ENCODE results near the gene SNAPIN. TPM values are rescaled to one million over a fixed set of nuclear protein-coding genes. Genes with fewer than 3 reads are reported as not detected.
A peak's percentile ranks its signal among the peaks of the same experiment; 100 is the strongest.

The SNAPIN gene
- total RNA-seq, 1 experiment from 2014 or later = 29.0 TPM

DNA sequence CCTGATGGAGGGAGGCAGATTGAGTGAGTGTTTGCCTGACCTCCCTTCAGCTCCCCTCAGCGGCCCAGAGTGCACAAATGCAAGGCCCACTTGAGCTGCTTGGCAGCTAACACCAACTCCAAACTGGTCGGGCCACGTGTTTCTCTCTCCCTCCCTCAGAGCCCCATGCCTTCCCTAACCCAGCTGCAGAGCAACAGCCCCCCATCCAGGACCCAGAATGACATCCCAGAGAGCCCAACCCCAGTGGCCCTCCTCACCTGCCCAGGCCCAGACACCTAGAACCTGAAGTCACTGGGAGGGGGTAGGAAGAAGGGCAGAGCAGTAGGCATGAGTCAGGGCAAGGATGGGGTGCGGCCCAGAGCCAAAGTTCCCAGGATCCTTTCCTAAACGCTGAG, 41.6 kb upstream of the SNAPIN start:
- Histone ChIP-seq H3K4me1 (peaks cover 4% of the 10 kb centered on the region; the same call in 1 of the 2 replicates), H3K4me3 (no peak overlapping the region), H3K27me3 (no peaks in the 10 kb centered on the region), H3K36me3 (peaks cover 14% of the 10 kb centered on the region), H3K9me3 (replicated peaks) (no peaks in the 10 kb centered on the region), H3K27ac (no peak overlapping the region)
- no peak for DNase-seq

DNA sequence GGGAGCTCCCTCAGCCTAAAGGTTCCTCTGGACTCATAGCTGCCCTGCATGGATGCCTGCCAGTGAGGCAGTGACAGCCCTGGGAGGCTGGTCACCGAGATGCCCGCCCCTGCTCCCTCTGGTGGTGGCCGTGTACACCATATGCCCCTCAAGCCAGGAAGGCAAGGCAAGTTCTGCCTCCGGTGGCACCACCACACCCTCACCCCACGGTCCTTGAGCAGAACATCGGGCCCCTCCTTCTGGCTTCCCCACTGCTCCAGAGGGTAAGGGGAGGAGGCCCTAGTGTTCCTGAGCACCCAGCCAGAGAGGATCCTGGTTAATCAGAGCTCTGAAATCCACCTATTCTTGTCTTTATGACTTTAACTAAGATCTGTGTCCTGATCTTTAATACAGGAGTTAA, 40.8 kb upstream of the SNAPIN start:
- H3K9me3 ChIP-seq (replicated peaks) = no peaks in the 10 kb centered on the region
- DNase-seq = peak; percentile 70 to 71
- no peak overlapping the region for H3K27ac ChIP-seq
- peaks cover 19% of the 10 kb centered on the region for H3K36me3 ChIP-seq
- H3K4me3 ChIP-seq = no peak overlapping the region
- no peaks in the 10 kb centered on the region for H3K27me3 ChIP-seq
- H3K4me1 ChIP-seq = 0 out of 2 replicates have a peak, but pooled peaks cover 4% of the 10 kb centered on the region

DNA sequence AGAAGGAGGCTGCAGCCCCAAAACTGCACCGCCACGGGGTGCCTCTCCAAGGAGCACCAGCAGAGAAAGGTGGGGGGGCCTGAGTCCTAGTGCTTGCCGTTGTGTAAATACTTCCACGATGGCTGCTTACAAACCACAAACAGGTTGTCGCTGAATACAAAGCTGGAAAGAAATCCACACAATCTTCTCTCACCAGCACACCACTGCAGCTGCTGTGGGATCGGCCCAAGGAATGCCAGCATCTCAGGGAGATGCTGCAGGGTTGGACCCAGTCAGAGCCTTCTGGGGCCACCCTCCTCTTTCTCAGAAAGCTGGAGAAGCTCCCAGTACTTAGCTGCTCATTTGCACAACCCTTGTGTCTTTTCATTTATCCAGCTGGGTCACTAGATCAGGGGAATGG, 39.3 kb upstream of the SNAPIN start:
- no peak for DNase-seq
- Histone ChIP-seq H3K4me1 (0 out of 2 replicates have a peak, but pooled peaks cover 4% of the 10 kb centered on the region), H3K36me3 (peaks cover 22% of the 10 kb centered on the region), H3K9me3 (replicated peaks) (no peaks in the 10 kb centered on the region), H3K27ac (no peak overlapping the region), H3K4me3 (no peak overlapping the region), H3K27me3 (no peaks in the 10 kb centered on the region)

DNA sequence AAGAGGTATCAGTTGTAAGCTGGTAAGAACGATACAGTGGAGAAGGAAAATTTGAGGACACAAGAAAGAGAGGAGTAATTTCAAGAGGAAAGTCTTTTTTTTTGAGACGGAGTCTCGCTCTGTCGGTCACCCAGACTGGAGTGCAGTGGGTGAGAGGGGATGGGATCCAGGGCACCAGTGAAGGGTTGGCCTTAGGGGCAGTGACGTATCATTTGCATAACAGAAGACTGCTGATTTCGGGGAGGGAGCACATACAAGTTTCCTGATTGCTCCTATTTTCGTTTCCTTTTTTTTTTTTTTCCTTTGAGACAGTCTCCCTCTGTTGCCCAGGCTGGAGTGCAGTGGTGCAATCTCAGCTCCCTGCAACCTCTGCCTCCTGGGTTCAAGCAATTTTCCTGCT, 35.4 kb upstream of the SNAPIN start:
- H3K4me1 ChIP-seq = peaks cover 10% of the 10 kb centered on the region
- H3K27ac ChIP-seq = no peak overlapping the region
- H3K36me3 ChIP-seq = peaks cover 28% of the 10 kb centered on the region
- no peak overlapping the region for H3K4me3 ChIP-seq
- DNase-seq = no peak
- no peaks in the 10 kb centered on the region for H3K9me3 ChIP-seq (replicated peaks)
- H3K27me3 ChIP-seq = no peaks in the 10 kb centered on the region

DNA sequence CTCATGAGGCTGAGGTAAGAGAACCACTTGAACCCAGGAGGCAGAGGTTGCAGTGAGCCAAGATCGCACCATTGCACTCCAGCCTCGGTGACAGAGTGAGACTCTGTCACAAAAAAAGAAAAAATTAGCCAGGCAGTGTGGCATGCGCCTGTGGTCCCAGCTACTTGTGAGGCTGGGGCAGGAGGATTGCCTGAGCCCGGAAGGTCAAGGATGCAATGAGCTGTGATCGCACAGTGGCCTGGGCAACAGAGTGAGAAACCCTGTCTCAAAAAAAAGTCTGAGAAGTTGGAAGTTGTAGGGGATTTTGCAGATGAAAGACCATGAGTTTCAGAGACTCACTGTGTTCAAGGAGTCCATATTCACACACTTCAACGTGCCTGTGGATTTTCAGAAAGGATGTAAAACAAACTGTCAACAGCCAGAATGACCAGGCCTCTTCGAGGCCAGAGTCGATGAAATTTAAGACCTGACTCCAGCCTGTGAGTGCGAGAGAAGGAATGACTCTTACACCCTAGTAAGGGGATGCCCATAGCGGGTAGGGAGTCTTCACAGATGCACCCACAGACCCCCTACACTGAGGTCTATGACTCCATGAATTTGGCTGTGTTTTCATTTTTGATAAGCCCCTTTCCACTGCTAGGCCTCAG, 33.4 kb upstream of the SNAPIN start:
- Histone ChIP-seq H3K27ac (no peak overlapping the region), H3K36me3 (peaks cover 19% of the 10 kb centered on the region; the same call in 1 of the 2 replicates), H3K27me3 (no peaks in the 10 kb centered on the region), H3K4me3 (no peak overlapping the region), H3K4me1 (peaks cover 10% of the 10 kb centered on the region), H3K9me3 (replicated peaks) (no peaks in the 10 kb centered on the region)
- DNase-seq = no peak

DNA sequence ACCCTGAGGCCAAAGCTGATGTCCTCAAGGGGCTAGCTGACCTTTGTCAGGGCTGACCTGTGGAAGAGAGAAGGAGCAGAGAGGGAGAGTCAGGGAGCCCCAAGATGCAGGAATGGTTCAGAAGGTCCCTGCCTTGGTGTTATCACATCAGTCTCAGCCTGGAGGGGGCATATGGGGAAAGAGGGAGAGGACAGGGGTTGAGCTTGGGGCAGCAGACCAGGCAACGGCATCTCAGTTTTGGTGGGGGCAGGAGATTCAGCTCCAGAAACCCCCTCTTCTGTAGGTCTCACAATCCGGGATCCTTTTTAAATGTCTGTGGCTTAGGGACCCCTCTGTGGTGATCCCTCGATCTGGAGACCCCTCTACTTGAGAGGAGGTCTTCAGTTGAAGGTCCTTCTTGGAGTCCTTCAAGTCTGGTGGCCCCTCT, 32.0 kb upstream of the SNAPIN start:
- Histone ChIP-seq H3K27ac (peak overlapping the region; percentile 60), H3K9me3 (replicated peaks) (no peaks in the 10 kb centered on the region), H3K36me3 (0 out of 2 replicates have a peak, but pooled peaks cover 14% of the 10 kb centered on the region), H3K4me3 (peak overlapping the region; percentile 64), H3K27me3 (no peaks in the 10 kb centered on the region), H3K4me1 (peaks cover 10% of the 10 kb centered on the region)
- no peak for DNase-seq

DNA sequence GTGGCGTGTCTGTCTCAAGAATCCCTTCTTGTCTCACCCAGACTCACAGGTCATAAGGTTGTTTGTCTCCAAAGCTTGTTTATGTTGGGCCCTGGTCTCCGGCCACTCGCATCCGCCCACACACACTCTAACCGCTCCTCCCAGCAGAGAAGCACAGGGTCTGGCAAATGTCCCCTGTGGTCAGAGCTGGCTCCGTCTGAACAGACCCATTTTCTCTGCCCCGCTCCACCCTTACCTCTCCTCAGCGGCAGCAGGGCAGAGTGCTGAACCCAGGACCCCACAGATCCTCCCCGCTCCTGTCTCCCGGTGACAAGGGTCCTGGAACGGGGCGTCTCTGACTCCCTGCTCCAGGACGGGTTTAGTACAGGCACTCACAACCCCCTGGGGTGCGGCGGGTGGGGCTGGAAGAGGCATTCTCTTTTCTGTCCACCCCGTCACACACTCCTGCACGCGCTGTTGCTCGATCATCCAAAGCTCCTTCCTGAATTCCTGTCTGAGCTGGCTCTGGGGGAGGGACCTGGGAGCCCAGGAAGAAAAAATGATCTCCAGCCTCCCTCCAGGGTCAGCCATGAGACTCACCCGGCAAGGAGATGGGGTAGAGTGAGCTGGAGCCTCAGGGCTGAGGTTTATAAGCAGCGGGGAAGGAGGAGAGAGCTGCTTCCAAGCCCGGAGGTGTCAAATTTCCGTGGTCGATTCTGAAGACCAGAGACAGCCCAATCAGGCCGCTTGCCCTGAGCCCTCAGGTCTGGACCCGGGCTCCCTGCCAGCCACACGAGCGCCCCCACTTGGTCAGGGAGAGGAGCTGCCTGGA, 31.4 kb upstream of the SNAPIN start, which contains the start of gene S100A13:
TSS of gene S100A13 (minus strand) at position 602 of the 811 bp plus-strand sequence. CDS start 1,033 bp downstream, outside the sequence.
- DNase-seq = peak; percentile 96 to 98
- Histone ChIP-seq H3K4me3 (peak within 1 kb of the TSS; percentile 64), H3K4me1 (peaks cover 10% of the 10 kb centered on the region), H3K27ac (peak within 1 kb of the TSS; percentile 60), H3K27me3 (no peaks in the 10 kb centered on the region), H3K9me3 (replicated peaks) (no peaks in the 10 kb centered on the region), H3K36me3 (0 out of 2 replicates have a peak, but pooled peaks cover 14% of the 10 kb centered on the region)

DNA sequence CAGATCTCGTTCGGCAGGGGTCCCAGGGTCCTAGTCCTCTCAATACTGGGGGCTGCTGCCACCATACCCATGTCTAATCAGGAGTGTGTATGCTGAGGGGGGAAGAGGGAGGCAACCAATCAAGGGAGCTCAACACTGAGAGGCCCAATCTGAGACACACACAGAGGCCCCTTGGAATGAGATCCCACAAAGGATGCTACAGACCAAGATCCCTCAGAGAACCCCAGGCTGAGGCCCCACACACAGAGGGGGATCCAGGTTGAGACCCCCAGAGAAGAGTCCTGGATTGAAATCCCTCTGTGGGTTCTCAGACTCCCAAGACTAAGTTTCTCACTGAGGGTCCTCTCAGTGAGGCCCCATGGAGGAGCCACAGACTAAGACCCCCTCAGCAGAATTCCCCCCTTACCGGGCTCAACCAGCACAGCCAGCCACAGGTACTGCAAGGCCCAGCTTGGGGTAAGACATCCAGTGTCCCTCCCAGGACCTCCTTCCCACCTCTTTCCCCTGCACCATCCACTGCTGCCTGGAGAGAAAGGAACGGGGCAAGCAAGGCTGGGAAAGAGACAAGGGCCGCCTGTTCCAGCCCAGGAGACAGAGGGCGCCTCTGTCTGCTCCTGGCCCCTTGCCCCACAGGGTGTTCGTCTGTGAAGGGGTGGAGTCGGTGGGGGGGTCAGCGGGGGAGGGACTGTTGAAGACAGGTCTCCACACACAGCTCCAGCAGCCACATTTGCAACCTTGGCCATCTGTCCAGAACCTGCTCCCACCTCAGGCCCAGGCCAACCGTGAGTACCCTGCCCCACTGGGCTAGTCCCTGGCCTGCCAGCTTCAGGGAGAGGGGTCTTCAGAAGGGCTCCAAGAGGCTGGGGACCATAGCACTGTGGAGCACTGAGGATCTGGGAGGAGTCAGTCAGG, 30.5 kb upstream of the SNAPIN start, which contains the start of gene S100A1:
TSS of gene S100A1 (plus strand) at position 720 of the 912 bp plus-strand sequence. CDS start 2,088 bp downstream, outside the sequence.
- Histone ChIP-seq H3K27me3 (no peaks in the 10 kb centered on the region), H3K4me1 (peaks cover 10% of the 10 kb centered on the region), H3K9me3 (replicated peaks) (no peaks in the 10 kb centered on the region), H3K36me3 (0 out of 2 replicates have a peak, but pooled peaks cover 7% of the 10 kb centered on the region), H3K4me3 (peak within 1 kb of the TSS; percentile 64), H3K27ac (peak within 1 kb of the TSS; percentile 60)
- peak; percentile 37 to 47 for DNase-seq

DNA sequence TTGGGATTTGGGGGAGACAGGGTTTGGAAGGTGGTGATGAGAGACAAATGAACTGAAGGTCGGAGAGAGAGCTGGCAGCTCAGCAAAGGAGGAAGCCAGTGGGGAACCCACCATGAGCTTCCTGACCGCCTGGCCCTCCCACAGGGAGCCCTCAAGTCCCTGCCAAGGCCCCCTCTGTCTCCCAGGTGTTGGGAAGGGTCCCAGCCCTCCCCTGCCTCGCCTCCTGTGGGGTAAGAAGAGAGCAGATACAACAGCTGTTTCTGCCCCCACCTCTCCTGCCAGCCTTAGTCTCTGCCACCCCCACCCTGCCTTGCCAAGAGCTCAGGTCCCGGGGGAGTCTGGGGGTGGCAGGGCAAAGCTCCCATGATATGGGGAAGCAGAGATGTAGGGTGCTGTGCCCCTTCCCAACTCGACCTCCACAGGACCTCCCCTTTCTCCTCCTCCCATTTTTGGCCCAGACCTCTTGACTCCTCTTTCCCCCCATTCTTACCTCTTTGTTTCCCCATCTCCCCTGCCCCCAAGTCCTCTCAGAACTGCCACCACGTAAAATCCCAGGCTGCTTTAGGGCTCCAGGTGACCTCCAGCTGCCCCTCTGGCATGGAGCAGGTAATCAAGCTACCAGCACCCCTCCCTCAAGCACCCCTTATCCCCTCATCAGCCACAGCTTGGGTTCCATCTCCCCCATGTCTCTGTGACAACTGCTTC, 29.7 kb upstream of the SNAPIN start:
- no peaks in the 10 kb centered on the region for H3K9me3 ChIP-seq (replicated peaks)
- no peak overlapping the region for H3K27ac ChIP-seq
- H3K4me3 ChIP-seq = no peak overlapping the region
- no peak for DNase-seq
- H3K36me3 ChIP-seq = 0 out of 2 replicates have a peak, but pooled peaks cover 7% of the 10 kb centered on the region
- H3K27me3 ChIP-seq = no peaks in the 10 kb centered on the region
- peaks cover 10% of the 10 kb centered on the region for H3K4me1 ChIP-seq

DNA sequence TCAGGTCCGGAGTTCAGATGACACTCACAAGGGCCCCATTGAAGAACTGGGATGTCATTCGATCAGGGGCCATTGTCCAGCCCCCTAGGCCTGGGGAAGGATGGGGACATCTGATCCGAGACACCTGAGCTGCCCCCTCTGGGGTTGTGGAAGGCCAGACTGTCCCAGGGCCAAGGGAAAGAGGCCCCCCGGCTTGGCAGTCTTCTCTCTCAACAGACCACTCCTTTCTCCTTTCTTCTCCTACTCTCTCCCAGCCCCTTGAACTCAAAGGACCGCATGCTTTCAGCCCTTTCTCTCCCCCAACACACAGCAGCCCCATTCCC, 29.2 kb upstream of the SNAPIN start:
- Histone ChIP-seq H3K4me3 (no peak overlapping the region), H3K4me1 (peaks cover 10% of the 10 kb centered on the region), H3K27me3 (no peaks in the 10 kb centered on the region), H3K36me3 (0 out of 2 replicates have a peak, but pooled peaks cover 5% of the 10 kb centered on the region), H3K27ac (no peak overlapping the region), H3K9me3 (replicated peaks) (no peaks in the 10 kb centered on the region)
- no peak for DNase-seq

DNA sequence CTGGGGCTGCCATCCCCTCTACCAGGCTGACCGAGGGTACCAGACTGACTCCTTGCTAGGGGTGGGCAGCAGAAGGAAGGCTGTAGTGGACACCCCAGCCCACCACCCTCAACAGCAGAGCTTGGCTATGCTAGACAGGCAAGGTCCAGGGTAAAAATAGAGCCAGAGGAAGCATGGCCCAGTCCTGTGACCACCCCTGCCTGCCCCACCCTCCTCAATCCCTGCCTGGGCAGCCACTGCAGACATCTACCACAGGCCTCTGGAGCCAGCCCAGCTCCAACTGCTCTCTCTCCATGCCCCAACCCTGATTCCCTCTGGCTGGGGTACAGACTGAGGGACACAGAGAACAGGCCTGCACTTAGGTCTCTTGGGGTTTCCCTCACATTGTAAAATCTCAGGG, 28.5 kb upstream of the SNAPIN start:
- Histone ChIP-seq H3K4me1 (peaks cover 10% of the 10 kb centered on the region), H3K27ac (no peak overlapping the region), H3K27me3 (no peaks in the 10 kb centered on the region), H3K9me3 (replicated peaks) (no peaks in the 10 kb centered on the region), H3K4me3 (no peak overlapping the region), H3K36me3 (peaks cover 5% of the 10 kb centered on the region; the same call in 1 of the 2 replicates)
- DNase-seq = no peak

DNA sequence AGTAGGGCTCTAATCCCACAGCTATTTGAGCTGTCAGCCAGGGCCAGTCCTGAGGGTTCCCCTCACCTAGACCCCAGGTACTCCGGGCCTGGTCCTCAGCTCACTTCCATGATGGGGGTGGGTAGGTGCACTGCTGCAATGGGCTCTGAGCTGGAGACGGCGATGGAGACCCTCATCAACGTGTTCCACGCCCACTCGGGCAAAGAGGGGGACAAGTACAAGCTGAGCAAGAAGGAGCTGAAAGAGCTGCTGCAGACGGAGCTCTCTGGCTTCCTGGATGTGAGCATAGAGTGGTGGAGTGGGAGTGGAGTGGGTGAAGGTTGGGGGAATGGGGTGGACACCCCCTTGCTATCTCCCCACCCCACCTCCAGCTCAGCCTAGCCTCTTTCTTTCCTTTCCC, 28.1 kb upstream of the SNAPIN start:
- no peak overlapping the region for H3K4me3 ChIP-seq
- H3K27me3 ChIP-seq = no peaks in the 10 kb centered on the region
- peaks cover 3% of the 10 kb centered on the region; the same call in 1 of the 2 replicates for H3K36me3 ChIP-seq
- H3K4me1 ChIP-seq = peaks cover 12% of the 10 kb centered on the region
- no peak overlapping the region for H3K27ac ChIP-seq
- no peaks in the 10 kb centered on the region for H3K9me3 ChIP-seq (replicated peaks)
- DNase-seq = no peak

DNA sequence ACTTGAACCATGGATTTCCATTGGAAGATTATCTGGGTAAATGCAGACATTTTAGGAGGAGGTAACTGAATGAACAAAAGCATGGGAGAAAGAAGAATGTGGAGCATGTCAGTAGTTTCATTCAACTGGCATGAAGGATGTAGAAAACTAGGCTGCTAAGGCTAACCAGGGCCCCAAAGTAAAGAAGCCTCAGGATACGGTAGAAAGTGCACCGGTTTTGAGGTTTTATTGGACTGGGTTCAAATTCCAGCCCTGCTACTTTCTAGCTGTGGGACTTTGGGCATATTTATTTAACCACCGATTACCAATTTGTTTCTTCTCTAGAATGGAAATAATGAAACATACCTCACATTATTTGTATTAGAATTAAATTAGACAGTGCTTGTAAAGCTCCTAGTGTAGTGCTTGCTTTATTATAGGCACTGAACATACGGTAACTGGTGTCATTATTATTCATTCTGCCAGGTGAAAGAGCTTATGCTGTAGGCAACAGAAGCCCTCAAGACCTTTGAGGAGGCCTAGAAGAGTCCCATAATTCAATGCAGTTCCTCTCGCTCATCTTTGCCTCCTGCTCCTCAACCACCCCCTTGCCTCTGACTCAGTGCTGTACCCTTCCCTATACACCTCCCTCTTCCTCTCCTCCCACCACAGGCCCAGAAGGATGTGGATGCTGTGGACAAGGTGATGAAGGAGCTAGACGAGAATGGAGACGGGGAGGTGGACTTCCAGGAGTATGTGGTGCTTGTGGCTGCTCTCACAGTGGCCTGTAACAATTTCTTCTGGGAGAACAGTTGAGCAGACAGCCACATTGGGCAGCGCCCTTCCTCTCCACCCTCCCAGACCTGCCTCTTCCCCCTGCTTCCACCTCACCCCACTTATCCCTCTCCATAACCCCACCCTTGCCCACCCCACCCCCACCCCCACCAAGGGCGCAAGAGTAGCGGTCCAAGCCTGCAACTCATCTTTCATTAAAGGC, 27.2 kb upstream of the SNAPIN start:
- H3K36me3 ChIP-seq = peaks cover 6% of the 10 kb centered on the region
- no peaks in the 10 kb centered on the region for H3K9me3 ChIP-seq (replicated peaks)
- no peaks in the 10 kb centered on the region for H3K27me3 ChIP-seq
- H3K4me1 ChIP-seq = peaks cover 9% of the 10 kb centered on the region
- H3K27ac ChIP-seq = no peak overlapping the region
- DNase-seq = no peak
- H3K4me3 ChIP-seq = no peak overlapping the region
